ENCODE data around the gene ZFYVE9. TPM values are rescaled to one million over a fixed set of nuclear protein-coding genes. Genes with fewer than 3 reads are reported as not detected.

The ZFYVE9 gene
- total and polyA plus RNA-seq, 9 of the 15 experiments (the other 6 are each of a cell fraction or from before 2014, with no cell fraction given): 0.52 to 14.4 (median 8.9) TPM

Other genes with a start within 250 kb of the ZFYVE9 start
- gene RAB3B, start 151.4 kb upstream of the ZFYVE9 start, total RNA-seq (2014; rRNA removed): 0.18 and 0.33 TPM in 2 replicates
- 0.40 and 0.51 TPM in 2 replicates for gene RAB3B, start 151.4 kb upstream of the ZFYVE9 start, total RNA-seq (2014; rRNA removed; fragmentation: Illumina TruSeq; extraction: Trizol)
- 0.34 and 0.43 TPM in 2 replicates for gene RAB3B, start 151.4 kb upstream of the ZFYVE9 start, total RNA-seq (2015; rRNA removed; fragmentation: Illumina TruSeq; extraction: Trizol)
- gene RAB3B, start 151.4 kb upstream of the ZFYVE9 start, total RNA-seq (2021): 0.34 and 0.47 TPM in 2 replicates
- 0.07 TPM in 2 replicates for gene RAB3B, start 151.4 kb upstream of the ZFYVE9 start, polyA plus RNA-seq (2011; rRNA removed)
- 0.44 and 0.45 TPM in 2 replicates for gene RAB3B, start 151.4 kb upstream of the ZFYVE9 start, polyA plus RNA-seq (2014; fragmentation: Illumina TruSeq; extraction: Trizol)
- gene RAB3B, start 151.4 kb upstream of the ZFYVE9 start, polyA plus RNA-seq (2014; fragmentation: Nextera tagmentation; extraction: Ambion mirVana): under 1 TPM; 0.13 to 0.14 TPM
- gene RAB3B, start 151.4 kb upstream of the ZFYVE9 start, polyA plus RNA-seq (2014; rRNA removed): 0.19 and 0.27 TPM in 2 replicates
- 15.2 and 19.6 TPM in 2 replicates for gene KTI12, start 108.3 kb upstream of the ZFYVE9 start, total RNA-seq (2014; rRNA removed)
- gene KTI12, start 108.3 kb upstream of the ZFYVE9 start, total RNA-seq (2014; rRNA removed; fragmentation: Illumina TruSeq; extraction: Trizol): 11.3 and 11.7 TPM in 2 replicates
- 10.7 and 10.9 TPM in 2 replicates for gene KTI12, start 108.3 kb upstream of the ZFYVE9 start, total RNA-seq (2015; rRNA removed; fragmentation: Illumina TruSeq; extraction: Trizol)
- 22.8 and 25.9 TPM in 2 replicates for gene KTI12, start 108.3 kb upstream of the ZFYVE9 start, total RNA-seq (2021)
- 12.0 and 12.7 TPM in 2 replicates for gene KTI12, start 108.3 kb upstream of the ZFYVE9 start, polyA plus RNA-seq (2011; rRNA removed)
- 10.9 and 11.6 TPM in 2 replicates for gene KTI12, start 108.3 kb upstream of the ZFYVE9 start, polyA plus RNA-seq (2014; fragmentation: Illumina TruSeq; extraction: Trizol)
- 1 to 10 TPM; 3.1 to 4.8 TPM for gene KTI12, start 108.3 kb upstream of the ZFYVE9 start, polyA plus RNA-seq (2014; fragmentation: Nextera tagmentation; extraction: Ambion mirVana)
- 21.1 and 23.6 TPM in 2 replicates for gene KTI12, start 108.3 kb upstream of the ZFYVE9 start, polyA plus RNA-seq (2014; rRNA removed)
- 33.4 and 47.6 TPM in 2 replicates for gene TXNDC12, start 86.9 kb upstream of the ZFYVE9 start, total RNA-seq (2014; rRNA removed)
- 37.8 and 40.2 TPM in 2 replicates for gene TXNDC12, start 86.9 kb upstream of the ZFYVE9 start, total RNA-seq (2014; rRNA removed; fragmentation: Illumina TruSeq; extraction: Trizol)
- gene TXNDC12, start 86.9 kb upstream of the ZFYVE9 start, total RNA-seq (2015; rRNA removed; fragmentation: Illumina TruSeq; extraction: Trizol): 29.7 and 34.6 TPM in 2 replicates
- 57.9 and 60.8 TPM in 2 replicates for gene TXNDC12, start 86.9 kb upstream of the ZFYVE9 start, total RNA-seq (2021)
- gene TXNDC12, start 86.9 kb upstream of the ZFYVE9 start, polyA plus RNA-seq (2011; rRNA removed): 45.9 and 53.1 TPM in 2 replicates
- gene TXNDC12, start 86.9 kb upstream of the ZFYVE9 start, polyA plus RNA-seq (2014; fragmentation: Illumina TruSeq; extraction: Trizol): 31.7 and 32.1 TPM in 2 replicates
- 10 to 100 TPM; 17.0 to 29.3 TPM for gene TXNDC12, start 86.9 kb upstream of the ZFYVE9 start, polyA plus RNA-seq (2014; fragmentation: Nextera tagmentation; extraction: Ambion mirVana)
- 43.5 and 45.4 TPM in 2 replicates for gene TXNDC12, start 86.9 kb upstream of the ZFYVE9 start, polyA plus RNA-seq (2014; rRNA removed)
- 36.3 and 40.1 TPM in 2 replicates for gene BTF3L4, start 85.8 kb upstream of the ZFYVE9 start, total RNA-seq (2014; rRNA removed)
- gene BTF3L4, start 85.8 kb upstream of the ZFYVE9 start, total RNA-seq (2014; rRNA removed; fragmentation: Illumina TruSeq; extraction: Trizol): 102 and 114 TPM in 2 replicates
- 66.4 and 73.3 TPM in 2 replicates for gene BTF3L4, start 85.8 kb upstream of the ZFYVE9 start, total RNA-seq (2015; rRNA removed; fragmentation: Illumina TruSeq; extraction: Trizol)
- 54.4 and 54.9 TPM in 2 replicates for gene BTF3L4, start 85.8 kb upstream of the ZFYVE9 start, total RNA-seq (2021)
- 64.1 and 78.0 TPM in 2 replicates for gene BTF3L4, start 85.8 kb upstream of the ZFYVE9 start, polyA plus RNA-seq (2011; rRNA removed)
- 85.1 and 99.0 TPM in 2 replicates for gene BTF3L4, start 85.8 kb upstream of the ZFYVE9 start, polyA plus RNA-seq (2014; fragmentation: Illumina TruSeq; extraction: Trizol)
- 100 to 1,000 TPM in 1 of 2 experiments, 10 to 100 TPM in 1; 90.9 to 106 TPM for gene BTF3L4, start 85.8 kb upstream of the ZFYVE9 start, polyA plus RNA-seq (2014; fragmentation: Nextera tagmentation; extraction: Ambion mirVana)
- gene BTF3L4, start 85.8 kb upstream of the ZFYVE9 start, polyA plus RNA-seq (2014; rRNA removed): 72.3 and 88.8 TPM in 2 replicates
- 25.5 and 29.7 TPM in 2 replicates for gene CC2D1B, start 224.1 kb downstream of the ZFYVE9 start, total RNA-seq (2014; rRNA removed)
- 19.4 and 20.2 TPM in 2 replicates for gene CC2D1B, start 224.1 kb downstream of the ZFYVE9 start, total RNA-seq (2014; rRNA removed; fragmentation: Illumina TruSeq; extraction: Trizol)
- 25.3 and 28.6 TPM in 2 replicates for gene CC2D1B, start 224.1 kb downstream of the ZFYVE9 start, total RNA-seq (2015; rRNA removed; fragmentation: Illumina TruSeq; extraction: Trizol)
- 27.7 and 33.6 TPM in 2 replicates for gene CC2D1B, start 224.1 kb downstream of the ZFYVE9 start, total RNA-seq (2021)
- 12.6 and 18.9 TPM in 2 replicates for gene CC2D1B, start 224.1 kb downstream of the ZFYVE9 start, polyA plus RNA-seq (2011; rRNA removed)
- gene CC2D1B, start 224.1 kb downstream of the ZFYVE9 start, polyA plus RNA-seq (2014; fragmentation: Illumina TruSeq; extraction: Trizol): 21.1 and 25.8 TPM in 2 replicates
- 1 to 10 TPM; 1.2 to 1.5 TPM for gene CC2D1B, start 224.1 kb downstream of the ZFYVE9 start, polyA plus RNA-seq (2014; fragmentation: Nextera tagmentation; extraction: Ambion mirVana)
- gene CC2D1B, start 224.1 kb downstream of the ZFYVE9 start, polyA plus RNA-seq (2014; rRNA removed): 22.7 and 25.6 TPM in 2 replicates

Measured in K562 (cell line).